Measurements from ENCODE around the gene CCDC12.

DNA sequence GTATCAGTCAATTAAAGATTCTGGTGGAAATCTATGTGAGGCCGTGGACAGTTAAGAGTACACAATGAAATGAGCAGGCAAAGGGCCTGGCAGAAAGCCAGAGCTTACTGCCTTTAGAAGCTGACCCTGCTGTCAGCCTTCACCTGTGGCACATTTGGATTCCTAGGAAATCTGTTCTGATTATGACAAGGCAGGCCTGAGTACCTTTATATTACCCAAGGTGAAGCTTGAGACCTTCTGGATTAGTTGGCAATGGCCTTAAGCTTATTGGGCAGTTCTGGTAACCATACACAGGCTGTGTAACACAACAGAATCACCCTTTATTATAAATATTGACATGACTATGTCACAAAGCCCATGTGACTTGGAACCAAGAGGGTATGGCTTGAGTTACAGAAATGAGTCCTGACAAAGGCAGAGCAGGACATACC lies 46.1 kb upstream of the CCDC12 start:
- TF ChIP-seq, protein P1, sequence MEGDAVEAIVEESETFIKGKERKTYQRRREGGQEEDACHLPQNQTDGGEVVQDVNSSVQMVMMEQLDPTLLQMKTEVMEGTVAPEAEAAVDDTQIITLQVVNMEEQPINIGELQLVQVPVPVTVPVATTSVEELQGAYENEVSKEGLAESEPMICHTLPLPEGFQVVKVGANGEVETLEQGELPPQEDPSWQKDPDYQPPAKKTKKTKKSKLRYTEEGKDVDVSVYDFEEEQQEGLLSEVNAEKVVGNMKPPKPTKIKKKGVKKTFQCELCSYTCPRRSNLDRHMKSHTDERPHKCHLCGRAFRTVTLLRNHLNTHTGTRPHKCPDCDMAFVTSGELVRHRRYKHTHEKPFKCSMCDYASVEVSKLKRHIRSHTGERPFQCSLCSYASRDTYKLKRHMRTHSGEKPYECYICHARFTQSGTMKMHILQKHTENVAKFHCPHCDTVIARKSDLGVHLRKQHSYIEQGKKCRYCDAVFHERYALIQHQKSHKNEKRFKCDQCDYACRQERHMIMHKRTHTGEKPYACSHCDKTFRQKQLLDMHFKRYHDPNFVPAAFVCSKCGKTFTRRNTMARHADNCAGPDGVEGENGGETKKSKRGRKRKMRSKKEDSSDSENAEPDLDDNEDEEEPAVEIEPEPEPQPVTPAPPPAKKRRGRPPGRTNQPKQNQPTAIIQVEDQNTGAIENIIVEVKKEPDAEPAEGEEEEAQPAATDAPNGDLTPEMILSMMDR (IDR thresholded peaks at IDR 0.05), result no peak
- no peak for TF ChIP-seq EZH2 (IDR thresholded peaks at IDR 0.05; ENCODE audit: borderline replicate concordance, insufficient read depth, low read depth, low read length, poor library complexity, severe bottlenecking)

Measured in B cell (primary cell).